ENCODE data around the gene LRRFIP2. TPM values are rescaled to one million over a fixed set of nuclear protein-coding genes. Genes with fewer than 3 reads are reported as not detected.

Gene LRRFIP2
- total and polyA plus RNA-seq, 2 of the 8 experiments (the other 6 are each of a cell fraction or from before 2014, with no cell fraction given), result 8.8 to 25.6 TPM

DNA sequence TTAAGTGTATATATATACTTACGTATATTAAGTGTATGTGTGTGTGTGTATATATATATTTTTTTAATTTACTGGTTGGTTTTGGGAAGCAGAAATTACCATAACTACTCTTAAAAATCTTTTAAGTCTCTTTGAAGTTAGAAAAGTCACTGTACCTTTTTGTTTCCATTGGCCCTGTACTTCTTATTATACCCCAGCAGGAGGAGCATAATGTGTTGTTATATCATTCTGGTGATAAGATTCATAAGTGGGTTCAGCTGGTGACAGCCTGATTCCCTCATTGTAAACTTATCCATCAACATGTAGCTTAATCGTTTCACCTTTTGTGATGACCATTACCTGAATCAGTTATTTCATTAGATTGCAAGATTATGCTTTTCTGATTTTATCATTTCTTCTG, 150.3 kb downstream of the LRRFIP2 start:
- Histone ChIP-seq H3K18ac (ENCODE audit: extremely low read depth, low read length) (no peak overlapping the region), H4K20me1 (replicated peaks in 1 of 2; ENCODE audit: control insufficient read depth in 1 of 2, insufficient read depth in 2 of 2, low read length in 2 of 2) (no peaks in the 10 kb centered on the region), H4K8ac (ENCODE audit: extremely low read depth, insufficient read depth, low read length) (no peak overlapping the region), H2BK5ac (ENCODE audit: low read depth, low read length) (no peak overlapping the region), H3K56ac (replicated peaks; ENCODE audit: insufficient read length, low read depth, low read length) (no peak overlapping the region), H2AFZ (ENCODE audit: low read length) (no peak overlapping the region), H2BK120ac (replicated peaks; ENCODE audit: low read depth, low read length) (no peak overlapping the region), H4K5ac (ENCODE audit: insufficient read length, low read depth, low read length) (no peak overlapping the region), H3K27ac (ENCODE audit: low read depth, low read length) (no peak overlapping the region), H2BK15ac (ENCODE audit: low read length) (no peak overlapping the region), H3K4ac (replicated peaks; ENCODE audit: insufficient read length, low read depth, low read length) (no peak overlapping the region), H3K27me3 (replicated peaks in 1 of 4; ENCODE audit: control insufficient read depth in 3 of 4, extremely low read depth in 1 of 4, insufficient read depth in 3 of 4, low read length in 3 of 4) (no peaks in the 10 kb centered on the region), H3K4me3 (ENCODE audit: extremely low read depth in 1 of 4, insufficient read depth in 2 of 4, low read depth in 3 of 4, low read length in 4 of 4) (no peak overlapping the region), H3K9me3 (ENCODE audit: insufficient read depth in 2 of 2, low read depth in 1 of 2, low read length in 1 of 2) (no peaks in the 10 kb centered on the region), H3K23ac (ENCODE audit: insufficient read length) (no peak overlapping the region), H3K23me2 (ENCODE audit: low read depth, low read length) (no peaks in the 10 kb centered on the region), H2AK5ac (ENCODE audit: low read depth, low read length) (no peak overlapping the region), H2BK12ac (ENCODE audit: low read depth, low read length) (no peak overlapping the region), H3K36me3 (ENCODE audit: control insufficient read depth in 2 of 4, insufficient read depth in 4 of 4, low read length in 3 of 4) (peaks cover 25 to 91% (median 62%) of the 10 kb centered on the region in 4 experiments), H3K79me2 (ENCODE audit: control insufficient read depth in 1 of 2, insufficient read depth in 2 of 2, low read length in 2 of 2) (no peaks in the 10 kb centered on the region), H3K4me2 (ENCODE audit: insufficient read depth in 1 of 2, low read depth in 2 of 2, low read length in 2 of 2) (no peak overlapping the region), H3K4me1 (replicated peaks in 1 of 4; ENCODE audit: control insufficient read depth in 3 of 4, insufficient read depth in 4 of 4, low read length in 3 of 4) (no peaks in the 10 kb centered on the region), H2BK20ac (ENCODE audit: low read length) (no peak overlapping the region), H3K14ac (ENCODE audit: insufficient read length) (no peak overlapping the region), H4K91ac (replicated peaks; ENCODE audit: insufficient read length, low read length) (no peak overlapping the region), H3K9ac (replicated peaks in 1 of 4; ENCODE audit: extremely low read depth in 1 of 4, low read depth in 3 of 4, low read length in 3 of 4) (no peak overlapping the region), H3K79me1 (ENCODE audit: low read depth, low read length) (no peaks in the 10 kb centered on the region; the same call in 1 of the 2 replicates)
- CTCF ChIA-PET (ENCODE audit: partially characterized antibody), result interaction anchor here (0.6 to 1.5 kb wide), 9 partner anchors 9 to 234 kb away, joined by 3 to 5 read pairs (median 3); no protein-coding TSS in a partner anchor
- POLR2A ChIA-PET (ENCODE audit: partially characterized antibody), result interaction anchor here (1.3 kb wide), 1 partner anchor 31 kb away, joined by 3 read pairs; the partner anchor contains the start of genes EPM2AIP1 and MLH1
- DNase-seq (ENCODE audit: low read depth in 1 of 2, low spot score in 2 of 2) (no peak), FAIRE-seq (no peak)
- WGBS, 2 experiments (ENCODE audit: extremely low coverage in 1 of 2, insufficient coverage in 1 of 2, insufficient read length in 1 of 2, insufficient replicate concordance in 2 of 2, low coverage in 1 of 2, low lambda C conversion rate in 2 of 2, missing lambda C conversion rate in 1 of 2), result 85% methylated on average over 2 of the region's 2 CpGs; no CpG with 5 or more reads in 1 of the 2 experiments
- TF ChIP-seq EP300 (IDR thresholded peaks at IDR 0.05; ENCODE audit: borderline replicate concordance in 1 of 2, low read depth in 2 of 2, low read length in 2 of 2) (no peak), EZH2 (IDR thresholded peaks at IDR 0.05; ENCODE audit: low read depth, low read length, severe bottlenecking) (no peak), BRCA1 (IDR thresholded peaks at IDR 0.05; ENCODE audit: low read depth, low read length) (no peak), TAF1 (IDR thresholded peaks at IDR 0.05; ENCODE audit: low read depth, low read length) (no peak), CEBPB (IDR thresholded peaks at IDR 0.05; ENCODE audit: low read depth, low read length) (no peak), KDM5A (IDR thresholded peaks at IDR 0.05; ENCODE audit: low read length) (no peak), PHF8 (conservative IDR thresholded peaks at IDR 0.05; ENCODE audit: low read depth, low read length) (no peak), SP1 (IDR thresholded peaks at IDR 0.05; ENCODE audit: low read depth, low read length) (no peak), SP2 (IDR thresholded peaks at IDR 0.05; ENCODE audit: low read length) (no peak), SP4 (IDR thresholded peaks at IDR 0.05; ENCODE audit: low read length) (no peak), SIX5 (IDR thresholded peaks at IDR 0.05; ENCODE audit: low read depth, low read length) (no peak), NRF1 (IDR thresholded peaks at IDR 0.05; ENCODE audit: low read depth, low read length) (no peak), JUND (IDR thresholded peaks at IDR 0.05; ENCODE audit: low read length) (no peak), TCF12 (IDR thresholded peaks at IDR 0.05; ENCODE audit: low read depth, low read length) (no peak)
- TF ChIP-seq, protein P1, sequence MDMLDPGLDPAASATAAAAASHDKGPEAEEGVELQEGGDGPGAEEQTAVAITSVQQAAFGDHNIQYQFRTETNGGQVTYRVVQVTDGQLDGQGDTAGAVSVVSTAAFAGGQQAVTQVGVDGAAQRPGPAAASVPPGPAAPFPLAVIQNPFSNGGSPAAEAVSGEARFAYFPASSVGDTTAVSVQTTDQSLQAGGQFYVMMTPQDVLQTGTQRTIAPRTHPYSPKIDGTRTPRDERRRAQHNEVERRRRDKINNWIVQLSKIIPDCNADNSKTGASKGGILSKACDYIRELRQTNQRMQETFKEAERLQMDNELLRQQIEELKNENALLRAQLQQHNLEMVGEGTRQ (IDR thresholded peaks at IDR 0.05; ENCODE audit: low read length), result no peak
